Tibial nerve (tissue), 4 donors: ENCODE measurements around the gene KCNK18.

Source experiments
- EP300 ChIP-seq, 2 donors: sonication (generic); formaldehyde crosslinking; IDR thresholded peaks; one replicate each; pipeline ENCODE4 v1.6.1; 2017; ENCODE audit warnings: antibody characterized with exemption in 2 of 2, mild to moderate bottlenecking in 1 of 2
- POLR2A ChIP-seq, 2 donors: fragments of 450-650 bp; IDR thresholded peaks; one replicate each; pipeline ENCODE4 v1.6.1; 2017; ENCODE audit warnings: antibody characterized with exemption in 2 of 2, mild to moderate bottlenecking in 2 of 2, moderate library complexity in 2 of 2
- TF ChIP-seq, protein P1 (sequence below), 5 experiments: fragments of 200-600 bp in 3 of 5; fragments of 450-650 bp in 2 of 5; sonication (generic) in 3 of 5; IDR thresholded peaks; one replicate each; pipeline ENCODE4 v1.5.1; 2016 to 2019; ENCODE audit warnings: antibody characterized with exemption in 5 of 5, mild to moderate bottlenecking in 3 of 5, moderate library complexity in 2 of 5

DNA sequence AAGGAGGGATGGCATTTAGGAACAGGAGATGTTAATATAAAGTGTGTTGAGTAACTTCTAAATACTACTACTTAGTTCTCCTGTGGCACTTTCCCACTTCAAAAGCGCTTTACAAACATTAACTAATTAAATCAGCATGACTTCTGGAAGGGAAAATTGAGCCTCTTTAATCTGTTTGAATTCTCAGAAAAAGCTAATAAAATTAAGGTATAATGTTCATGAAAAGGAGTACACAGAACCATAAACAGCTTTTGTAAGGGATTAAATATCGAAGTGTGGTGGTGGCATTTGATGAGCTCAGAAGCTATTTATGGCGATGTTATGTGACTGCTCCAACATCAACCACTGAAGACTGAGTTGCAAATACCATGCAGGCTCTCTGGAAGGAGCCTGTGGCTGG lies 49.0 kb upstream of the KCNK18 start:
- TF ChIP-seq, protein P1, sequence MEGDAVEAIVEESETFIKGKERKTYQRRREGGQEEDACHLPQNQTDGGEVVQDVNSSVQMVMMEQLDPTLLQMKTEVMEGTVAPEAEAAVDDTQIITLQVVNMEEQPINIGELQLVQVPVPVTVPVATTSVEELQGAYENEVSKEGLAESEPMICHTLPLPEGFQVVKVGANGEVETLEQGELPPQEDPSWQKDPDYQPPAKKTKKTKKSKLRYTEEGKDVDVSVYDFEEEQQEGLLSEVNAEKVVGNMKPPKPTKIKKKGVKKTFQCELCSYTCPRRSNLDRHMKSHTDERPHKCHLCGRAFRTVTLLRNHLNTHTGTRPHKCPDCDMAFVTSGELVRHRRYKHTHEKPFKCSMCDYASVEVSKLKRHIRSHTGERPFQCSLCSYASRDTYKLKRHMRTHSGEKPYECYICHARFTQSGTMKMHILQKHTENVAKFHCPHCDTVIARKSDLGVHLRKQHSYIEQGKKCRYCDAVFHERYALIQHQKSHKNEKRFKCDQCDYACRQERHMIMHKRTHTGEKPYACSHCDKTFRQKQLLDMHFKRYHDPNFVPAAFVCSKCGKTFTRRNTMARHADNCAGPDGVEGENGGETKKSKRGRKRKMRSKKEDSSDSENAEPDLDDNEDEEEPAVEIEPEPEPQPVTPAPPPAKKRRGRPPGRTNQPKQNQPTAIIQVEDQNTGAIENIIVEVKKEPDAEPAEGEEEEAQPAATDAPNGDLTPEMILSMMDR (IDR thresholded peaks at IDR 0.05) = no peak
- TF ChIP-seq POLR2A (IDR thresholded peaks at IDR 0.05) (no peak), EP300 (IDR thresholded peaks at IDR 0.05) (no peak)
